CD4-positive, alpha-beta T cell treated with Interleukin-17A for 4 hours (primary cell): Measurements from ENCODE around the gene ZNF580.

Experiments used
- DNase-seq: peaks from one replicate; pipeline ENCODE4 v3.0.0-alpha.2; 2020; ENCODE audit warnings: mixed read lengths

The ZNF580 gene

GRCh38 chr19:55663846-55664536 is 23.2 kb downstream of the ZNF580 start:
- no peak for DNase-seq

- DNase-seq = no peak
Measured at GRCh38 chr19:55666343-55667005, 25.7 kb downstream of the ZNF580 start.

GRCh38 chr19:55667006-55667381 is 26.2 kb downstream of the ZNF580 start:
- no peak for DNase-seq

GRCh38 chr19:55667511-55667910 is 26.7 kb downstream of the ZNF580 start:
- no peak for DNase-seq

- no peak for DNase-seq
Measured at GRCh38 chr19:55667958-55668357, 27.2 kb downstream of the ZNF580 start.

- DNase-seq = no peak
Measured at GRCh38 chr19:55668603-55669348, 28.0 kb downstream of the ZNF580 start.

GRCh38 chr19:55669418-55670279 is 28.8 kb downstream of the ZNF580 start:
- DNase-seq = no peak

- peak; percentile 21 for DNase-seq
Measured at GRCh38 chr19:55670280-55671053, 29.7 kb downstream of the ZNF580 start.

GRCh38 chr19:55671054-55671378 is 30.2 kb downstream of the ZNF580 start:
- DNase-seq = no peak

- no peak for DNase-seq
Measured at GRCh38 chr19:55672418-55672817, 31.6 kb downstream of the ZNF580 start.

GRCh38 chr19:55673465-55673864 is 32.7 kb downstream of the ZNF580 start:
- no peak for DNase-seq

GRCh38 chr19:55673889-55674288 is 33.1 kb downstream of the ZNF580 start:
- DNase-seq = no peak

GRCh38 chr19:55674459-55674840 is 33.6 kb downstream of the ZNF580 start:
- DNase-seq = no peak

- DNase-seq = peak; percentile 98
Measured at GRCh38 chr19:55674841-55675660, 34.2 kb downstream of the ZNF580 start, which contains the start of gene EPN1. TSS of gene EPN1 (plus strand) at chr19:55675226. CDS start at chr19:55678628, 3,402 bp downstream.

- no peak for DNase-seq
Measured at GRCh38 chr19:55675661-55676354, 35.0 kb downstream of the ZNF580 start.

- no peak for DNase-seq
Measured at GRCh38 chr19:55676383-55676782, 35.6 kb downstream of the ZNF580 start.

GRCh38 chr19:55676889-55677505 is 36.2 kb downstream of the ZNF580 start:
- DNase-seq = no peak

- no peak for DNase-seq
Measured at GRCh38 chr19:55677572-55678028, 36.8 kb downstream of the ZNF580 start.

GRCh38 chr19:55678121-55678671 is 37.4 kb downstream of the ZNF580 start:
- no peak for DNase-seq
